Measurements from ENCODE around the gene COL5A2.

Gene COL5A2

GRCh38 chr2:189192766-189193165 lies 13.2 kb upstream of the COL5A2 start:
- Mint-ChIP-seq H3K4me1 (no peaks in the 10 kb centered on the region), H3K27me3 (no peaks in the 10 kb centered on the region), H3K9me3 (no peaks in the 10 kb centered on the region), H3K4me3 (no peak overlapping the region), H3K27ac (no peak overlapping the region)
- DNase-seq, result no peak
- no peak for ATAC-seq

GRCh38 chr2:189191766-189192165 lies 12.2 kb upstream of the COL5A2 start:
- Mint-ChIP-seq H3K9me3 (no peaks in the 10 kb centered on the region), H3K4me3 (no peak overlapping the region), H3K4me1 (no peaks in the 10 kb centered on the region), H3K27me3 (no peaks in the 10 kb centered on the region), H3K27ac (no peak overlapping the region)
- ATAC-seq (no peak), DNase-seq (no peak)

GRCh38 chr2:189190685-189191084 lies 11.1 kb upstream of the COL5A2 start:
- DNase-seq, result no peak
- H3K27ac Mint-ChIP-seq, result no peak overlapping the region
- H3K4me3 Mint-ChIP-seq, result no peak overlapping the region
- ATAC-seq, result no peak
- H3K27me3 Mint-ChIP-seq, result no peaks in the 10 kb centered on the region
- H3K4me1 Mint-ChIP-seq, result no peaks in the 10 kb centered on the region
- no peaks in the 10 kb centered on the region for H3K9me3 Mint-ChIP-seq

GRCh38 chr2:189188115-189188805 lies 8.7 kb upstream of the COL5A2 start:
- H3K9me3 Mint-ChIP-seq, result no peaks in the 10 kb centered on the region
- no peaks in the 10 kb centered on the region for H3K4me1 Mint-ChIP-seq
- DNase-seq (no peak), ATAC-seq (no peak)
- no peak overlapping the region for H3K4me3 Mint-ChIP-seq
- H3K27ac Mint-ChIP-seq, result no peak overlapping the region
- H3K27me3 Mint-ChIP-seq, result no peaks in the 10 kb centered on the region

GRCh38 chr2:189183170-189183569 lies 3.6 kb upstream of the COL5A2 start:
- ATAC-seq (no peak), DNase-seq (no peak)
- Mint-ChIP-seq H3K4me3 (no peak overlapping the region), H3K27me3 (peaks cover 18% of the 10 kb centered on the region), H3K27ac (no peak overlapping the region), H3K4me1 (peaks cover 11% of the 10 kb centered on the region), H3K9me3 (no peaks in the 10 kb centered on the region)

- DNase-seq (no peak), ATAC-seq (no peak)
- Mint-ChIP-seq H3K9me3 (no peaks in the 10 kb centered on the region), H3K4me1 (peaks cover 11% of the 10 kb centered on the region), H3K27me3 (peaks cover 18% of the 10 kb centered on the region), H3K27ac (no peak overlapping the region), H3K4me3 (no peak overlapping the region)
These were observed 2.1 kb upstream of the COL5A2 start for GRCh38 chr2:189181706-189182105.

- no peak for DNase-seq
- Mint-ChIP-seq H3K4me3 (peak overlapping the region; percentile 56 to 71), H3K27ac (peak overlapping the region in 1 of 2 donors; percentile 52), H3K27me3 (peaks cover 18% of the 10 kb centered on the region), H3K4me1 (peaks cover 11% of the 10 kb centered on the region), H3K9me3 (no peaks in the 10 kb centered on the region)
- no peak for ATAC-seq
These were observed 613 bp downstream of the COL5A2 start for GRCh38 chr2:189178726-189179569.

GRCh38 chr2:189178054-189178453 lies 1.5 kb downstream of the COL5A2 start:
- Mint-ChIP-seq H3K27ac (no peak overlapping the region), H3K27me3 (peaks cover 18% of the 10 kb centered on the region), H3K4me1 (peaks cover 11% of the 10 kb centered on the region), H3K9me3 (no peaks in the 10 kb centered on the region), H3K4me3 (no peak overlapping the region)
- DNase-seq (no peak), ATAC-seq (no peak)

- H3K27ac Mint-ChIP-seq, result no peak overlapping the region
- H3K4me1 Mint-ChIP-seq, result peaks cover 11% of the 10 kb centered on the region
- no peaks in the 10 kb centered on the region for H3K9me3 Mint-ChIP-seq
- DNase-seq, result no peak
- no peak for ATAC-seq
- H3K4me3 Mint-ChIP-seq, result no peak overlapping the region
- H3K27me3 Mint-ChIP-seq, result peaks cover 18% of the 10 kb centered on the region
These were observed 2.2 kb downstream of the COL5A2 start for GRCh38 chr2:189177251-189177840.

GRCh38 chr2:189176516-189176915 lies 3.0 kb downstream of the COL5A2 start:
- H3K4me1 Mint-ChIP-seq, result peaks cover 11% of the 10 kb centered on the region
- H3K27ac Mint-ChIP-seq, result no peak overlapping the region
- H3K4me3 Mint-ChIP-seq, result no peak overlapping the region
- ATAC-seq (no peak), DNase-seq (no peak)
- no peaks in the 10 kb centered on the region for H3K9me3 Mint-ChIP-seq
- peaks cover 18% of the 10 kb centered on the region for H3K27me3 Mint-ChIP-seq

- Mint-ChIP-seq H3K9me3 (no peaks in the 10 kb centered on the region), H3K4me3 (no peak overlapping the region), H3K27me3 (peaks cover 18% of the 10 kb centered on the region), H3K4me1 (peaks cover 11% of the 10 kb centered on the region), H3K27ac (no peak overlapping the region)
- ATAC-seq (no peak), DNase-seq (no peak)
These were observed 3.6 kb downstream of the COL5A2 start for GRCh38 chr2:189175869-189176433.

- Mint-ChIP-seq H3K27me3 (no peaks in the 10 kb centered on the region), H3K27ac (no peak overlapping the region), H3K4me1 (no peaks in the 10 kb centered on the region), H3K4me3 (no peak overlapping the region), H3K9me3 (no peaks in the 10 kb centered on the region)
- DNase-seq (no peak), ATAC-seq (no peak)
These were observed 7.5 kb downstream of the COL5A2 start for GRCh38 chr2:189171956-189172609.

GRCh38 chr2:189168856-189169499 lies 10.6 kb downstream of the COL5A2 start:
- Mint-ChIP-seq H3K4me3 (no peak overlapping the region), H3K27ac (no peak overlapping the region), H3K27me3 (no peaks in the 10 kb centered on the region), H3K9me3 (no peaks in the 10 kb centered on the region), H3K4me1 (no peaks in the 10 kb centered on the region)
- ATAC-seq (no peak), DNase-seq (no peak)

- DNase-seq, result no peak
- Mint-ChIP-seq H3K9me3 (no peaks in the 10 kb centered on the region), H3K27me3 (no peaks in the 10 kb centered on the region), H3K4me1 (no peaks in the 10 kb centered on the region), H3K27ac (no peak overlapping the region), H3K4me3 (no peak overlapping the region)
- ATAC-seq, result no peak
These were observed 13.7 kb downstream of the COL5A2 start for GRCh38 chr2:189165656-189166380.

Data from stimulated activated naive CD8-positive, alpha-beta T cell treated with anti-CD3 and anti-CD28 coated beads, Interleukin-15, amount 100 ng/mL, for 72 hours (primary cell).